ENCODE measurements around the gene NEUROD6. TPM values are rescaled to one million over a fixed set of nuclear protein-coding genes. Genes with fewer than 3 reads are reported as not detected.

Gene NEUROD6
- total RNA-seq, 2 experiments from 2014 or later, result not detected

DNA sequence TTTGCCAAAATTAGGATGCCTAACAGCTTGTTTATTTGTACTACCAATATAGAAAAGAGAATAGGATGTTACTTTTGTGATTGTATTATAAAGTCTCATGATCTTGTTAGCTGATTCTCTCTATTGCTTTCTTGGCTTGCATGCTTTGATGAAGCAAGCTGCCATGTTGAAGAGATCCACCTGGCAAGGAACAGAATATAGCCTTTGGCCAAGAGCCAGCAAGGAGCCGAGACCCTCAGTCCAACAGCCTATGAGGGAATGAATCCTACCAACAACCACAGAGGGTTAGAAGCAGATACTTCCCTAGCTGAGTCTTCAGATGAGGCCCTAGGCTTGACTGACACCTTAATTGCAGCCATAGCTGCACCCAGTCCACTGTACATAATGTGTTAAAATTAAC lies 41.2 kb downstream of the NEUROD6 start:
- Histone ChIP-seq H3K27ac (ENCODE audit: low read depth in 1 of 2, low read length in 2 of 2) (no peak overlapping the region), H3K27me3 (ENCODE audit: control insufficient read depth in 1 of 2, insufficient read depth in 2 of 2, low read length in 2 of 2) (no peaks in the 10 kb centered on the region), H3K4me1 (ENCODE audit: insufficient read depth, low read length) (no peaks in the 10 kb centered on the region), H3K4me3 (ENCODE audit: low read length) (no peak overlapping the region), H3K36me3 (ENCODE audit: insufficient read depth, low read length) (no peaks in the 10 kb centered on the region), H3K9me3 (ENCODE audit: control insufficient read depth in 1 of 2, insufficient read depth in 1 of 2, low read length in 2 of 2) (no peaks in the 10 kb centered on the region)
- H3K4me1 Mint-ChIP-seq (ENCODE audit: low read depth), result no peaks in the 10 kb centered on the region
- ChIA-PET POLR2A (no interaction called here), CTCF (no interaction called here)
- peaks cover 1% of the 10 kb centered on the region for H3K27me3 Mint-ChIP-seq
- H3K27ac Mint-ChIP-seq, result no peak overlapping the region
- intact Hi-C loops (cut with DNase I, micrococcal nuclease), result no loop called here
- H3K36me3 Mint-ChIP-seq (ENCODE audit: low read depth), result no peaks in the 10 kb centered on the region
- no peak overlapping the region for H3K4me3 Mint-ChIP-seq
- ATAC-seq (ENCODE audit: poor library complexity), result no peak
- TF ChIP-seq, protein P1, sequence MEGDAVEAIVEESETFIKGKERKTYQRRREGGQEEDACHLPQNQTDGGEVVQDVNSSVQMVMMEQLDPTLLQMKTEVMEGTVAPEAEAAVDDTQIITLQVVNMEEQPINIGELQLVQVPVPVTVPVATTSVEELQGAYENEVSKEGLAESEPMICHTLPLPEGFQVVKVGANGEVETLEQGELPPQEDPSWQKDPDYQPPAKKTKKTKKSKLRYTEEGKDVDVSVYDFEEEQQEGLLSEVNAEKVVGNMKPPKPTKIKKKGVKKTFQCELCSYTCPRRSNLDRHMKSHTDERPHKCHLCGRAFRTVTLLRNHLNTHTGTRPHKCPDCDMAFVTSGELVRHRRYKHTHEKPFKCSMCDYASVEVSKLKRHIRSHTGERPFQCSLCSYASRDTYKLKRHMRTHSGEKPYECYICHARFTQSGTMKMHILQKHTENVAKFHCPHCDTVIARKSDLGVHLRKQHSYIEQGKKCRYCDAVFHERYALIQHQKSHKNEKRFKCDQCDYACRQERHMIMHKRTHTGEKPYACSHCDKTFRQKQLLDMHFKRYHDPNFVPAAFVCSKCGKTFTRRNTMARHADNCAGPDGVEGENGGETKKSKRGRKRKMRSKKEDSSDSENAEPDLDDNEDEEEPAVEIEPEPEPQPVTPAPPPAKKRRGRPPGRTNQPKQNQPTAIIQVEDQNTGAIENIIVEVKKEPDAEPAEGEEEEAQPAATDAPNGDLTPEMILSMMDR (IDR thresholded peaks at IDR 0.05), result no peak
- DNase-seq, result no peak
- H3K9me3 Mint-ChIP-seq, result peaks cover 3% of the 10 kb centered on the region

DNA sequence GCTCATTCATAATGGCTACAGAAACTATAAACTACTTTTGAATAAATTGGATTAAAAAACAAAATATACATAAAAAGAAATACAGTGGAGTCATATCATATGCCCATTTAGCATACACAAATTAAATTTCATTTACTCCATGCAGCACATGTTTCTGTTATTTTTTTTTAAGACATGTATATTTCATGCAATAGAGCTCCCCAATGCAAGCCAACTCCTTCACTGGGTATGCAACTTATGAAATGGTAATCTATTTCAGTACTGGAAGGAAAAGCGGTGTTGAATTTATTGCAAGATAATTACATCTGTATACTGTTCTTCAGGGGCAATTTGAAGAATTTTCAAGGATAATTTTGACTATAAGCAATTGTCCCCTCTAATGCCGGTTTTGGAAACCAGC lies 49.9 kb downstream of the NEUROD6 start:
- no peaks in the 10 kb centered on the region for H3K4me1 Mint-ChIP-seq (ENCODE audit: low read depth)
- intact Hi-C loops (cut with DNase I, micrococcal nuclease), result no loop called here
- H3K36me3 Mint-ChIP-seq (ENCODE audit: low read depth), result no peaks in the 10 kb centered on the region
- Histone ChIP-seq H3K27me3 (ENCODE audit: control insufficient read depth in 1 of 2, insufficient read depth in 2 of 2, low read length in 2 of 2) (no peaks in the 10 kb centered on the region), H3K9me3 (ENCODE audit: control insufficient read depth in 1 of 2, insufficient read depth in 1 of 2, low read length in 2 of 2) (no peaks in the 10 kb centered on the region), H3K36me3 (ENCODE audit: insufficient read depth, low read length) (no peaks in the 10 kb centered on the region), H3K27ac (ENCODE audit: low read depth in 1 of 2, low read length in 2 of 2) (no peak overlapping the region), H3K4me3 (ENCODE audit: low read length) (no peak overlapping the region), H3K4me1 (ENCODE audit: insufficient read depth, low read length) (no peaks in the 10 kb centered on the region)
- ChIA-PET CTCF (interaction anchor here (0.6 kb wide), 1 partner anchor 1511 kb away, joined by 4 read pairs; no protein-coding TSS in a partner anchor), POLR2A (no interaction called here)
- H3K27ac Mint-ChIP-seq, result no peak overlapping the region
- no peak for ATAC-seq (ENCODE audit: poor library complexity)
- TF ChIP-seq, protein P1 (IDR thresholded peaks at IDR 0.05), result no peak
- no peaks in the 10 kb centered on the region for H3K27me3 Mint-ChIP-seq
- no peak overlapping the region for H3K4me3 Mint-ChIP-seq
- DNase-seq, result no peak
- peaks cover 5% of the 10 kb centered on the region for H3K9me3 Mint-ChIP-seq

Other genes starting within 250 kb of the NEUROD6 start
- gene ITPRID1, start 173.4 kb upstream of the NEUROD6 start, total RNA-seq, result not detected

All from CD4-positive, alpha-beta T cell (primary cell).